Parathyroid adenoma (tissue), 2 donors: ENCODE data around the gene CEP135.
"Not testable (repeated sequence)": the region's sequence is repeated elsewhere in the genome, so short reads cannot be mapped to it uniquely, and the experiment has no call there.

Source experiments
- H2AFZ ChIP-seq: fragments of 300-600 bp; sonication (generic); one replicate; pipeline ENCODE4 v1.7.0; 2017; ENCODE audit warnings: antibody characterized with exemption, mild to moderate bottlenecking
- H3K27ac ChIP-seq: fragments of 300-600 bp; sonication (generic); one replicate; pipeline ENCODE4 v1.7.0; 2017
- H3K27me3 ChIP-seq: fragments of 300-600 bp; sonication (generic); one replicate; pipeline ENCODE4 v1.7.0; 2017; ENCODE audit warnings: low read length; ENCODE audit not compliant: control insufficient read depth, insufficient read depth
- H3K36me3 ChIP-seq: fragments of 300-600 bp; sonication (generic); one replicate; pipeline ENCODE4 v1.7.0; 2017; ENCODE audit warnings: low read length; ENCODE audit not compliant: control insufficient read depth, insufficient read depth
- H3K4me1 ChIP-seq: fragments of 300-600 bp; sonication (generic); one replicate; pipeline ENCODE4 v1.7.0; 2017; ENCODE audit warnings: control low read depth
- H3K4me2 ChIP-seq: fragments of 300-600 bp; sonication (generic); one replicate; pipeline ENCODE4 v1.7.0; 2017; ENCODE audit warnings: low read length
- H3K4me3 ChIP-seq: fragments of 300-600 bp; sonication (generic); one replicate; pipeline ENCODE4 v1.7.0; 2017; ENCODE audit warnings: low read depth, low read length
- H3K79me2 ChIP-seq: fragments of 300-600 bp; sonication (generic); one replicate; pipeline ENCODE4 v1.7.0; 2017; ENCODE audit warnings: control low read depth
- H3K9ac ChIP-seq: fragments of 300-600 bp; sonication (generic); one replicate; pipeline ENCODE4 v1.7.0; 2017; ENCODE audit warnings: mild to moderate bottlenecking
- H3K9me3 ChIP-seq: fragments of 300-600 bp; sonication (generic); one replicate; pipeline ENCODE4 v1.7.0; 2017; ENCODE audit warnings: low read length; ENCODE audit not compliant: control insufficient read depth
- CTCF ChIP-seq: fragments of 300-600 bp; sonication (generic); IDR thresholded peaks from one replicate; pipeline ENCODE4 v1.7.0; 2017; ENCODE audit warnings: antibody characterized with exemption, mild to moderate bottlenecking
- donor health status: primary hyperparathyroidism.

The CEP135 gene

GRCh38 chr4:55959655-55960054 lies 10.9 kb downstream of the CEP135 start:
- no peaks in the 10 kb centered on the region for H3K27me3 ChIP-seq
- H2AFZ ChIP-seq: no peak overlapping the region
- H3K9me3 ChIP-seq: no peaks in the 10 kb centered on the region
- no peak overlapping the region for H3K4me3 ChIP-seq
- H3K4me1 ChIP-seq: no peaks in the 10 kb centered on the region
- H3K27ac ChIP-seq: no peak overlapping the region
- H3K9ac ChIP-seq: no peak overlapping the region
- H3K36me3 ChIP-seq: no peaks in the 10 kb centered on the region
- no peak for TF ChIP-seq CTCF
- H3K4me2 ChIP-seq: no peak overlapping the region
- H3K79me2 ChIP-seq: no peaks in the 10 kb centered on the region

- no peaks in the 10 kb centered on the region for H3K4me1 ChIP-seq
- no peaks in the 10 kb centered on the region for H3K79me2 ChIP-seq
- H3K27me3 ChIP-seq: no peaks in the 10 kb centered on the region
- H3K9me3 ChIP-seq: no peaks in the 10 kb centered on the region
- H3K4me2 ChIP-seq: no peak overlapping the region
- H3K27ac ChIP-seq: no peak overlapping the region
- no peak overlapping the region for H3K4me3 ChIP-seq
- H3K9ac ChIP-seq: no peak overlapping the region
- no peak overlapping the region for H2AFZ ChIP-seq
- H3K36me3 ChIP-seq: no peaks in the 10 kb centered on the region
- no peak for TF ChIP-seq CTCF
These were observed 15.3 kb downstream of the CEP135 start for GRCh38 chr4:55964046-55964445.

- Histone ChIP-seq H3K9me3 (no peaks in the 10 kb centered on the region), H3K9ac (no peak overlapping the region), H3K27me3 (no peaks in the 10 kb centered on the region), H3K4me3 (no peak overlapping the region), H3K36me3 (no peaks in the 10 kb centered on the region), H3K4me2 (no peak overlapping the region), H2AFZ (no peak overlapping the region), H3K79me2 (no peaks in the 10 kb centered on the region), H3K4me1 (no peaks in the 10 kb centered on the region), H3K27ac (no peak overlapping the region)
- TF ChIP-seq CTCF: no peak
These were observed 16.8 kb downstream of the CEP135 start for GRCh38 chr4:55965585-55965984.

- not testable (repeated sequence) for H3K79me2 ChIP-seq
These were observed 17.6 kb downstream of the CEP135 start for GRCh38 chr4:55966324-55966723.

GRCh38 chr4:55967376-55967775 lies 18.6 kb downstream of the CEP135 start:
- Histone ChIP-seq H3K4me1 (no peaks in the 10 kb centered on the region), H3K27me3 (no peaks in the 10 kb centered on the region), H3K27ac (no peak overlapping the region), H3K9ac (no peak overlapping the region), H3K4me2 (no peak overlapping the region), H3K79me2 (no peaks in the 10 kb centered on the region), H2AFZ (no peak overlapping the region), H3K9me3 (no peaks in the 10 kb centered on the region), H3K36me3 (no peaks in the 10 kb centered on the region), H3K4me3 (no peak overlapping the region)
- TF ChIP-seq CTCF: no peak

More at GRCh38 chr4:55966324-55966723, 17.6 kb downstream of the CEP135 start:
- H2AFZ ChIP-seq, H3K4me2 ChIP-seq, H3K27ac ChIP-seq, H3K9ac ChIP-seq, H3K9me3 ChIP-seq, H3K4me1 ChIP-seq, H3K36me3 ChIP-seq, H3K4me3 ChIP-seq, H3K27me3 ChIP-seq: not testable (repeated sequence)
